ENCODE results near the gene SSBP3.

SSBP3 gene

GRCh38 chr1:54378157-54378873 is 27.9 kb downstream of the SSBP3 start:
- intact Hi-C loops (cut with DNase I; ENCODE audit: low total_unique reads), result no loop called here
- no peak for DNase-seq
- Histone ChIP-seq H3K9me3 (no peaks in the 10 kb centered on the region), H3K36me3 (peaks cover 0 to 16% (median 10%) of the 10 kb centered on the region in 3 donors), H3K4me3 (no peak overlapping the region), H3K27me3 (no peaks in the 10 kb centered on the region), H3K4me1 (peaks cover 5 to 65% (median 39%) of the 10 kb centered on the region in 4 donors), H3K27ac (no peak overlapping the region)
- TF ChIP-seq CTCF (IDR thresholded peaks at IDR 0.05), result no peak

- H3K27me3 ChIP-seq, result no peaks in the 10 kb centered on the region
- no peak overlapping the region for H3K27ac ChIP-seq
- no peaks in the 10 kb centered on the region for H3K9me3 ChIP-seq
- H3K4me1 ChIP-seq, result peaks cover 5 to 74% (median 45%) of the 10 kb centered on the region in 4 donors
- H3K4me3 ChIP-seq, result no peak overlapping the region
- no peak for DNase-seq
- peaks cover 0 to 16% (median 10%) of the 10 kb centered on the region in 3 donors for H3K36me3 ChIP-seq
- TF ChIP-seq CTCF (IDR thresholded peaks at IDR 0.05), result no peak
- intact Hi-C loops (cut with DNase I; ENCODE audit: low total_unique reads), result no loop called here
These were observed 29.0 kb downstream of the SSBP3 start for GRCh38 chr1:54377040-54377691.

- H3K36me3 ChIP-seq, result peaks cover 0 to 16% (median 10%) of the 10 kb centered on the region in 3 donors
- no peak for TF ChIP-seq CTCF (IDR thresholded peaks at IDR 0.05)
- DNase-seq, result no peak
- H3K27me3 ChIP-seq, result no peaks in the 10 kb centered on the region
- H3K4me1 ChIP-seq, result peaks cover 5 to 80% (median 46%) of the 10 kb centered on the region in 4 donors
- no peak overlapping the region for H3K27ac ChIP-seq
- no peaks in the 10 kb centered on the region for H3K9me3 ChIP-seq
- no peak overlapping the region for H3K4me3 ChIP-seq
- intact Hi-C loops (cut with DNase I; ENCODE audit: low total_unique reads), result no loop called here
These were observed 29.7 kb downstream of the SSBP3 start for GRCh38 chr1:54376430-54377039.

GRCh38 chr1:54375712-54376429 is 30.3 kb downstream of the SSBP3 start:
- intact Hi-C loops (cut with DNase I; ENCODE audit: low total_unique reads), result no loop called here
- DNase-seq, result no peak

More at GRCh38 chr1:54375712-54376429, 30.3 kb downstream of the SSBP3 start:
- Histone ChIP-seq H3K36me3 (peaks cover 0 to 15% (median 10%) of the 10 kb centered on the region in 3 donors), H3K4me1 (peaks cover 5 to 85% (median 49%) of the 10 kb centered on the region in 4 donors), H3K4me3 (no peak overlapping the region), H3K27me3 (no peaks in the 10 kb centered on the region), H3K9me3 (no peaks in the 10 kb centered on the region), H3K27ac (no peak overlapping the region)
- TF ChIP-seq CTCF (IDR thresholded peaks at IDR 0.05), result no peak

Data from tibial artery (tissue), 4 donors.